Kidney epithelial cell (primary cell): ENCODE results near the gene PLB1. TPM values are rescaled to one million over a fixed set of nuclear protein-coding genes. Genes with fewer than 3 reads are reported as not detected.

Source experiments
- DNase-seq: peaks from one replicate; pipeline ENCODE4 v3.0.0-alpha.2; 2010; ENCODE audit warnings: low read depth
- H3K27me3 ChIP-seq: 2 replicates; pipeline ENCODE4 v1.6.0; 2011; ENCODE audit warnings: low read length; ENCODE audit not compliant: control insufficient read depth, insufficient read depth
- H3K36me3 ChIP-seq: 2 replicates; pipeline ENCODE4 v1.5.1; 2011; ENCODE audit warnings: low read length; ENCODE audit not compliant: control insufficient read depth, insufficient read depth
- H3K4me3 ChIP-seq: 2 replicates; pipeline ENCODE4 v1.5.1; 2011; ENCODE audit warnings: low read depth, mild to moderate bottlenecking, control low read depth, low read length
- total RNA-seq: library from RNA; depleted of rRNA; stranded (reverse); fragments of >200 nt; gene quantifications from 2 replicates; pipeline ENCODE4 v1.2.3, GENCODE V29; 2015
- TF ChIP-seq, protein P1 (sequence below): IDR thresholded peaks from 2 replicates; pipeline ENCODE4 v1.5.1; 2011; ENCODE audit warnings: mild to moderate bottlenecking, moderate library complexity, low read length, control low read depth, inconsistent platforms; ENCODE audit not compliant: insufficient read depth, poor library complexity, severe bottlenecking

Gene PLB1
- total RNA-seq, 1 donor from 2014 or later, result 0.25 TPM

DNA sequence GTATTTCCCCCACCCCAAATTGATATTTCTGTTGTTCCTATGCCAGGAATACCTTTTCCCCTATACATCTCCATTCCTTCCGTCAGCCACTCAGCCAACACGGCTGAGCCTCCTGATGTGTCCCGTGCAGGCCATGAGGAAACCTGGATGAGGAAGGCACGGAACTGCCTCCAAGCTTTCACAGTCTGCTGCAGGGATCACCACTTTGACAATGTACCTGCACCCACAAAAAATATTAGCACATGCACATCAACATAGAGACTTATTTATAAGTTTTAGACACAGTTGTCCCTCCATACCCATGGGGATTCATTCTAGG is 154.4 kb downstream of the PLB1 start:
- DNase-seq, result no peak
- H3K36me3 ChIP-seq, result no peaks in the 10 kb centered on the region
- TF ChIP-seq, protein P1, sequence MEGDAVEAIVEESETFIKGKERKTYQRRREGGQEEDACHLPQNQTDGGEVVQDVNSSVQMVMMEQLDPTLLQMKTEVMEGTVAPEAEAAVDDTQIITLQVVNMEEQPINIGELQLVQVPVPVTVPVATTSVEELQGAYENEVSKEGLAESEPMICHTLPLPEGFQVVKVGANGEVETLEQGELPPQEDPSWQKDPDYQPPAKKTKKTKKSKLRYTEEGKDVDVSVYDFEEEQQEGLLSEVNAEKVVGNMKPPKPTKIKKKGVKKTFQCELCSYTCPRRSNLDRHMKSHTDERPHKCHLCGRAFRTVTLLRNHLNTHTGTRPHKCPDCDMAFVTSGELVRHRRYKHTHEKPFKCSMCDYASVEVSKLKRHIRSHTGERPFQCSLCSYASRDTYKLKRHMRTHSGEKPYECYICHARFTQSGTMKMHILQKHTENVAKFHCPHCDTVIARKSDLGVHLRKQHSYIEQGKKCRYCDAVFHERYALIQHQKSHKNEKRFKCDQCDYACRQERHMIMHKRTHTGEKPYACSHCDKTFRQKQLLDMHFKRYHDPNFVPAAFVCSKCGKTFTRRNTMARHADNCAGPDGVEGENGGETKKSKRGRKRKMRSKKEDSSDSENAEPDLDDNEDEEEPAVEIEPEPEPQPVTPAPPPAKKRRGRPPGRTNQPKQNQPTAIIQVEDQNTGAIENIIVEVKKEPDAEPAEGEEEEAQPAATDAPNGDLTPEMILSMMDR, result no peak
- no peak overlapping the region for H3K4me3 ChIP-seq
- H3K27me3 ChIP-seq, result no peaks in the 10 kb centered on the region

DNA sequence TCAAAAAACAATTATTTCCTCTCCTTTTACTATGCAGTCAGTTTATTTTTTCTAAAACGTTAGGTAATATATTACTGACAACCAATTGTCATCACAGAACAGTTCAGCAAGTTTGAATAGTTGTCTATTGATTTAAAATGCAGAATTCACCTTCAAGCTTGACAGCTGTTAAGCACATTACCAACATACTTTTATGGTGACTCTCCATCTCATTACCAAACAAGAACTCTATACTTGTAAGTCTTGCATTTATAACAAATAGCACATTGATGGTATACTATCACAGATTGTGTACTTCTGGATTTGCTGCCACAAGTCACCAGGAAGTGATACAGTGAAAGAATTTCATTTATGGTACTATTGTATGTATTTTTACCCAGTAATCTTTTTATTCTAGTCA is 156.4 kb downstream of the PLB1 start:
- Histone ChIP-seq H3K36me3 (no peaks in the 10 kb centered on the region), H3K27me3 (no peaks in the 10 kb centered on the region), H3K4me3 (no peak overlapping the region)
- DNase-seq, result no peak
- TF ChIP-seq, protein P1, result no peak

DNA sequence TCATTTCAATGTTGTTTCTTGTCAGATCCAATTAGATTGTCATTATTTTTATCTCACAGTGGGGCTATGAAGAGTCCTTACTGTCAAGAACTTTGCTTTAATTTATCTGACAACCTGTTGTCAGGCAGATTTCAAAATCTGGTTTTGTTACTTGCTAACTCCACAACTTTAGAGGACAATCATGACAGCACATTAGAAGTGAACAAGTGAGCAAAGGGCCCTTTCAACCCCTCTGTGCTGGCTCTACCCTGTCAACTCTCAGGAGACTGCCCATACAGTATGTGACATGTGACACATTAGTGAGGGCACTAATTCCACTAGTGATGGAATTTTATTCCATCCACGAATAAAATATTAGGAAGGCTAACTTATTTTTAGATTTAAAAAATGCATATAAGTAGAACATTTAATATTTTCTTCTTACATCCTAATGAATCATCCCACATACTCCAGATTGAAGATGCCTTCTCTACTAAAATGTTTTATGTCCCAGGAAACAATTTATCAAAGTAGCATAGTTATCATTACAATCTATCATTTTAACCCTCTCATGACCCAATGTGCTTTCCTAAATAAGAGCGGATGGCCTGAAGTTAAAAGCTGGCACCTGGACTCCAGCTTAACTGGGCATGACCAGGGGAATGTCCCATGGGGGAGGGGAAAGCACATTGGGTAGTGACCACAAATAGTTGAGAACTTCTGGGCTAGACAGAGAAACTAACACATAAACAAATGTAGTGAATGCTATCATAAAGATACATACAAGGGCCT is 158.2 kb downstream of the PLB1 start:
- no peak for DNase-seq
- Histone ChIP-seq H3K36me3 (no peaks in the 10 kb centered on the region), H3K27me3 (no peaks in the 10 kb centered on the region), H3K4me3 (no peak overlapping the region)
- TF ChIP-seq, protein P1, result no peak

DNA sequence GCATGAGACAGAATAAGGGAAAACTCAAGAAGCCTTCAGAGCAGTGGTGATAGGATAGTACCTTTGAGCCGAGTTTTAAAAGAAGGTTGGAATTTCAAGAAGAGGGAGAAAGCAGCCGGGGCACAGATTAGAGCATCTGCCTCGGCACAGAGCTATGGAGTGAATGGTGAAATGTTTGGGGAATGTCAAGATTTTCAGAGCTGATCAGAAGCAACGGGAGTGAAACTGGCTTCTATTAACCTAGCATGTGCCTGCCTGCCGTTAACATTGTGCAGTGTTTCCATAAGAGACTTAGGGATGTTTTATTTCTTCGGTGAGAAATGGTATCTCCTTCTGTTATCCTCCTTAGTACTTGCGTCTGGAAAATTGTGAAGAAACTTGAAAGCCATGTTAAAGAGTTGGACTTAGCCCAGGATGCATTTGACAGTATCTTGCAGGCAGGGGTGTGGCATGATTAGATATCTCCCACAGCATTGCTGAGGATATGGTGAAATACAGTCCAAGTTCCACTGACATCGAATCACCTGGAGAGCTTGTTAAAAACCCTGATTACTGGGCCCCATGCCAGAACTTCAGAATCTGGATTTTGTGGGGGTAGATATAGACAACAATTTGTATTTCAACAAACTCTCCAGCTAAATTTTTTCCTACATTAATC is 158.9 kb downstream of the PLB1 start:
- no peak for DNase-seq
- TF ChIP-seq, protein P1, result no peak

DNA sequence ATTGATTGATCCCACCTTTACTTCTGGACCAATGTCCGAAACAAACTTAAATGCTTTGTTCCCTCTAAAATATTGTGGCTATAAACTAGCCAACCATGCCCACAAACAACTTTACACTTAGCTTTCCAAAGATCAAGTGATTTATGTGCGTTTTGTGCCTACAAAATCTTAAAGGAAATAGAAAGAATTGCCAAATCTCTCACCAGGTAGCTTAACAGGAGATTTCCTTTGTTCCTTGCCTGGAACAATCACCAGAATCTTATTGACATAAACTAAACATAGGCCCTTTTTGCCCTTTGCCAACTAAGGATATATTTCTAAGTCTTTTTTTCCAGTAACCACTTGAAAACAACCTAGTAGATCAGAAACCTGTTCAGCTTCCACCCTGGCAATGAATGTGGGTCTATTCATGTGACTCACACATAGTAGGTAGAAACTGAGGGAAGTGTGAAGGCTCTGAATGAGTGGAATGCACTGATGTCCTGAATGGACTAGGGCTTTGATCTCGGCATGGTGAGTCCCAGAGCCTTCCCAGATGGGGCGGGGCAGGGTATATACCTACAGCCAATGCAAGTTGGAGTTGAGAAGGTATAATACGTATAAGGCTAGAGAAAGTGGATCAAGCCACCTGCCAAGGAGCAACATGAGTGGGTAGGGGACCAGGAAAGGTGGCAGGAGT is 161.2 kb downstream of the PLB1 start:
- DNase-seq, result no peak
- TF ChIP-seq, protein P1, result no peak
- H3K36me3 ChIP-seq, result no peaks in the 10 kb centered on the region
- H3K4me3 ChIP-seq, result no peak overlapping the region
- H3K27me3 ChIP-seq, result no peaks in the 10 kb centered on the region

More for the DNA sequence above, 158.9 kb downstream of the PLB1 start:
- Histone ChIP-seq H3K4me3 (no peak overlapping the region), H3K36me3 (no peaks in the 10 kb centered on the region), H3K27me3 (no peaks in the 10 kb centered on the region)

DNA sequence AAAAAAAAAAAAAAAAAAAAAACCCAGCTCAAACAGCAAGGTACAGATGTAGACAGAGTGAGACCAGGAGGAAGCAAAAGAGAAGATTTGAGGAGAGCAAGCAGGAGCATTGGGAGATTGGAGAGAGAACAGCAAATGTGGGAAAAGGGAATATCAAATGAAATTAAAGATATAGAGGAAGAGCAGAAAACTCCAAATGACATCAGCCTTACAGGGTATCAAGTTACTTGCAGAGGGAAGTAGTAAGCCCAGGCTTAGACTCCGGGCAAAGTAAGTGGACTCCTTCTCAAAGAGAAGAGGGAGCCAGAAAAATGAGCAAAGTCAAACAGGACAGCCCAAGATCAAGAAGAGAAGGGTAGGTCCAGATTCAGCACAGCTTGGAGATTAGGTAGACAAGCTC is 162.5 kb downstream of the PLB1 start:
- TF ChIP-seq, protein P1, result no peak
- no peak for DNase-seq
- Histone ChIP-seq H3K27me3 (no peaks in the 10 kb centered on the region), H3K36me3 (no peaks in the 10 kb centered on the region), H3K4me3 (no peak overlapping the region)
